ENCODE measurements around the gene GNG10. TPM values are rescaled to one million over a fixed set of nuclear protein-coding genes. Genes with fewer than 3 reads are reported as not detected.
"Not testable (repeated sequence)": the region's sequence is repeated elsewhere in the genome, so short reads cannot be mapped to it uniquely, and the experiment has no call there.

GNG10 gene
- total RNA-seq, 2 experiments from 2014 or later, result 8.3 to 10.4 TPM

GRCh38 chr9:111615928-111616327 is 45.5 kb upstream of the GNG10 start:
- no peaks in the 10 kb centered on the region for H4K20me1 ChIP-seq (ENCODE audit: insufficient read depth, low read length)
- ChIA-PET CTCF (ENCODE audit: unreplicated experiment) (no interaction called here), POLR2A (interaction anchor here (0.6 kb wide), 1 partner anchor 71 kb away, joined by 3 read pairs; no protein-coding TSS in a partner anchor)
- no peak overlapping the region for H2AFZ ChIP-seq (ENCODE audit: low read length)
- no peaks in the 10 kb centered on the region for H3K79me2 ChIP-seq (ENCODE audit: insufficient read depth, low read depth, low read length)
- no peaks in the 10 kb centered on the region for H3K9me3 ChIP-seq (ENCODE audit: low read length)
- intact Hi-C loops (cut with micrococcal nuclease; ENCODE audit: unreplicated experiment), result no loop called here
- TF ChIP-seq EZH2phosphoT487 (IDR thresholded peaks at IDR 0.05; ENCODE audit: borderline replicate concordance, low read depth, low read length) (no peak), CTCF (conservative IDR thresholded peaks at IDR 0.05; ENCODE audit: low read length) (no peak)
- no peaks in the 10 kb centered on the region for H3K4me1 ChIP-seq (ENCODE audit: insufficient read depth, low read length, poor library complexity, severe bottlenecking)
- H3K9me2 ChIP-seq (ENCODE audit: insufficient read depth, low read length), result no peaks in the 10 kb centered on the region
- DNase-seq (ENCODE audit: low spot score), result no peak
- H3K27ac ChIP-seq (ENCODE audit: low read depth, low read length, poor library complexity, severe bottlenecking), result no peak overlapping the region
- H3K4me3 ChIP-seq (ENCODE audit: low read depth, low read length, poor library complexity, severe bottlenecking), result no peak overlapping the region
- no peaks in the 10 kb centered on the region for H3K36me3 ChIP-seq (ENCODE audit: insufficient read depth, low read length)
- BruUV-seq (replicated peaks), result no TSS peak
- H3K4me2 ChIP-seq (ENCODE audit: low read length), result no peak overlapping the region

GRCh38 chr9:111617349-111617748 is 44.1 kb upstream of the GNG10 start:
- H4K20me1 ChIP-seq (ENCODE audit: insufficient read depth, low read length); DNase-seq (ENCODE audit: low spot score); H3K79me2 ChIP-seq (ENCODE audit: insufficient read depth, low read depth, low read length); H3K4me1 ChIP-seq (ENCODE audit: insufficient read depth, low read length, poor library complexity, severe bottlenecking); H3K9me3 ChIP-seq (ENCODE audit: low read length); H2AFZ ChIP-seq (ENCODE audit: low read length); H3K4me3 ChIP-seq (ENCODE audit: low read depth, low read length, poor library complexity, severe bottlenecking); H3K36me3 ChIP-seq (ENCODE audit: insufficient read depth, low read length); intact Hi-C loops (cut with micrococcal nuclease; ENCODE audit: unreplicated experiment); CTCF ChIA-PET (ENCODE audit: unreplicated experiment); POLR2A ChIA-PET; H3K27ac ChIP-seq (ENCODE audit: low read depth, low read length, poor library complexity, severe bottlenecking); BruUV-seq (replicated peaks); H3K4me2 ChIP-seq (ENCODE audit: low read length); H3K9me2 ChIP-seq (ENCODE audit: insufficient read depth, low read length): not testable (repeated sequence)

- BruUV-seq (replicated peaks), result no TSS peak
- H3K27ac ChIP-seq (ENCODE audit: low read depth, low read length, poor library complexity, severe bottlenecking), result no peak overlapping the region
- TF ChIP-seq CTCF (conservative IDR thresholded peaks at IDR 0.05; ENCODE audit: low read length) (peak; percentile 87), EZH2phosphoT487 (IDR thresholded peaks at IDR 0.05; ENCODE audit: borderline replicate concordance, low read depth, low read length) (no peak)
- no peaks in the 10 kb centered on the region for H3K9me3 ChIP-seq (ENCODE audit: low read length)
- H2AFZ ChIP-seq (ENCODE audit: low read length), result no peak overlapping the region
- H3K4me3 ChIP-seq (ENCODE audit: low read depth, low read length, poor library complexity, severe bottlenecking), result no peak overlapping the region
- no peak overlapping the region for H3K4me2 ChIP-seq (ENCODE audit: low read length)
- ChIA-PET POLR2A (interaction anchor here (0.7 kb wide), 1 partner anchor 33 kb away, joined by 3 read pairs; no protein-coding TSS in a partner anchor), CTCF (ENCODE audit: unreplicated experiment) (no interaction called here)
- H4K20me1 ChIP-seq (ENCODE audit: insufficient read depth, low read length), result no peaks in the 10 kb centered on the region
- DNase-seq (ENCODE audit: low spot score), result peak; percentile 33
- no peaks in the 10 kb centered on the region for H3K36me3 ChIP-seq (ENCODE audit: insufficient read depth, low read length)
- intact Hi-C loops (cut with micrococcal nuclease; ENCODE audit: unreplicated experiment), result no loop called here
- H3K9me2 ChIP-seq (ENCODE audit: insufficient read depth, low read length), result no peaks in the 10 kb centered on the region
- no peaks in the 10 kb centered on the region for H3K79me2 ChIP-seq (ENCODE audit: insufficient read depth, low read depth, low read length)
- H3K4me1 ChIP-seq (ENCODE audit: insufficient read depth, low read length, poor library complexity, severe bottlenecking), result no peaks in the 10 kb centered on the region
Measured at GRCh38 chr9:111621895-111622480, 39.4 kb upstream of the GNG10 start.
